ENCODE measurements around the gene IL9R.
"Not testable (repeated sequence)": the region's sequence is repeated elsewhere in the genome, so short reads cannot be mapped to it uniquely, and the experiment has no call there.

Gene IL9R

DNA sequence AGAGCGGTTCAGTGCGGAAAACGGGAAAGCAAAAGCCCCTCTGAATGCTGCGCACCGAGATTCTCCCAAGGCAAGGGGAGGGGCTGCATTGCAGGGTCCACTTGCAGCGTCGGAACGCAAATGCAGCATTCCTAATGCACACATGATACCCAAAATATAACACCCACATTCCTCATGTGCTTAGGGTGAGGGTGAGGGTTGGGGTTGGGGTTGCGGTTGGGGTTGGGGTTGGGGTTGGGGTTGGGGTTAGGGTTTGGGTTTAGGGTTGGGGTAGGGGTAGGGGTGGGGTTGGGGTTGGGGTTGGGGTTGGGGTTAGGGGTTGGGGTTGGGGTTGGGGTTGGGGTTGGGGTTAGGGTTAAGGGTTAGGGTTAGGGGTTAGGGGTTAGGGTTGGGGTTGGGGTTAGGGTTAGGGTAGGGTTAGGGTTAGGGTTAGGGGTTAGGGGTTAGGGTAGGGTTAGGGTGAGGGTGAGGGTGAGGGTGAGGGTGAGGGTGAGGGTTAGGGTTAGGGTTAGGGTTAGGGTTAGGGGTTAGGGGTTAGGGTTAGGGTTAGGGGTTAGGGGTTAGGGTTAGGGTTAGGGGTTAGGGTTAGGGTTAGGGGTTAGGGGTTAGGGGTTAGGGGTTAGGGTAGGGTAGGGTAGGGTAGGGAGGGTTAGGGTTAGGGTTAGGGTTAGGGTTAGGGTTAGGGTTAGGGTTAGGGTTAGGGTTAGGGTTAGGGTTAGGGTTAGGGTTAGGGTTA is 32.4 kb downstream of the IL9R start:
- not testable (repeated sequence) for DNase-seq (ENCODE audit: low read depth in 2 of 2)

DNA sequence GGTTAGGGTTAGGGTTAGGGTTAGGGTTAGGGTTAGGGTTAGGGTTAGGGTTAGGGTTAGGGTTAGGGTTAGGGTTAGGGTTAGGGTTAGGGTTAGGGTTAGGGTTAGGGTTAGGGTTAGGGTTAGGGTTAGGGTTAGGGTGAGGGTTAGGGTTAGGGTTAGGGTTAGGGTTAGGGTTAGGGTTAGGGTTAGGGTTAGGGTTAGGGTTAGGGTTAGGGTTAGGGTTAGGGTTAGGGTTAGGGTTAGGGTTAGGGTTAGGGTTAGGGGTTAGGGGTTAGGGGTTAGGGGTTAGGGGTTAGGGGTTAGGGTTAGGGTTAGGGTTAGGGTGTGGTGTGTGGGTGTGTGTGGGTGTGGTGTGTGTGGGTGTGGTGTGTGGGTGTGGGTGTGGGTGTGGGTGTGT is 33.0 kb downstream of the IL9R start:
- not testable (repeated sequence) for DNase-seq (ENCODE audit: low read depth in 2 of 2)
